GM19193 (cell line): ENCODE data around the gene OPHN1.

Source experiments
- POLR2A ChIP-seq: IDR thresholded peaks from 4 replicates; pipeline ENCODE4 v1.6.1; 2011; ENCODE audit not compliant: insufficient read depth, insufficient read length; ENCODE audit errors: extremely low read depth

Gene OPHN1

GRCh38 chrX:68433155-68433980 is at the start of gene OPHN1:
OPHN1 (minus strand) TSS chrX:68433495; CDS start chrX:68433020, 475 bp downstream.
- TF ChIP-seq POLR2A: no peak

GRCh38 chrX:68480969-68481368 is 47.7 kb upstream of the OPHN1 start:
- no peak for TF ChIP-seq POLR2A

GRCh38 chrX:68464796-68465195 is 31.5 kb upstream of the OPHN1 start:
- TF ChIP-seq POLR2A: no peak

- no peak for TF ChIP-seq POLR2A
Observed at GRCh38 chrX:68463880-68464279, 30.6 kb upstream of the OPHN1 start.

GRCh38 chrX:68462653-68463052 is 29.4 kb upstream of the OPHN1 start:
- TF ChIP-seq POLR2A: no peak

- TF ChIP-seq POLR2A: no peak
Observed at GRCh38 chrX:68462197-68462596, 28.9 kb upstream of the OPHN1 start.

- no peak for TF ChIP-seq POLR2A
Observed at GRCh38 chrX:68461576-68461975, 28.3 kb upstream of the OPHN1 start.

- TF ChIP-seq POLR2A: no peak
Observed at GRCh38 chrX:68461093-68461492, 27.8 kb upstream of the OPHN1 start.

GRCh38 chrX:68455151-68455510 is 21.8 kb upstream of the OPHN1 start:
- TF ChIP-seq POLR2A: no peak

GRCh38 chrX:68454476-68455150 is 21.3 kb upstream of the OPHN1 start:
- no peak for TF ChIP-seq POLR2A

GRCh38 chrX:68451720-68452119 is 18.4 kb upstream of the OPHN1 start:
- no peak for TF ChIP-seq POLR2A

- TF ChIP-seq POLR2A: no peak
Observed at GRCh38 chrX:68443155-68443868, 10.0 kb upstream of the OPHN1 start.

- TF ChIP-seq POLR2A: no peak
Observed at GRCh38 chrX:68440940-68441339, 7.6 kb upstream of the OPHN1 start.

GRCh38 chrX:68440442-68440841 is 7.1 kb upstream of the OPHN1 start:
- TF ChIP-seq POLR2A: no peak

- TF ChIP-seq POLR2A: no peak
Observed at GRCh38 chrX:68439341-68439740, 6.0 kb upstream of the OPHN1 start.
